GM19351 (cell line): ENCODE measurements around the gene ANKRD13B.
"Not testable (repeated sequence)": the region's sequence is repeated elsewhere in the genome, so short reads cannot be mapped to it uniquely, and the experiment has no call there.

Source experiments
- ATAC-seq: cut with Tn5 transposase; IDR thresholded peaks from one replicate; pipeline ENCODE4 v1.9.1; 2021; ENCODE audit warnings: mild to moderate bottlenecking, moderate library complexity; ENCODE audit not compliant: unreplicated experiment

Gene ANKRD13B

GRCh38 chr17:29592850-29593551, at the start of gene ANKRD13B:
Gene ANKRD13B, plus strand, starts transcription at chr17:29593132. Its CDS starts 490 bp downstream, at chr17:29593622.
- ATAC-seq: no peak

- no peak for ATAC-seq
Observed at GRCh38 chr17:29544066-29544465, 48.9 kb upstream of the ANKRD13B start.

- no peak for ATAC-seq
Observed at GRCh38 chr17:29546085-29546484, 46.8 kb upstream of the ANKRD13B start.

- no peak for ATAC-seq
Observed at GRCh38 chr17:29546830-29547229, 46.1 kb upstream of the ANKRD13B start.

- no peak for ATAC-seq
Observed at GRCh38 chr17:29549177-29549923, 43.6 kb upstream of the ANKRD13B start.

GRCh38 chr17:29555840-29556239, 37.1 kb upstream of the ANKRD13B start:
- ATAC-seq: no peak

GRCh38 chr17:29557085-29557738, 35.7 kb upstream of the ANKRD13B start:
- ATAC-seq: no peak

GRCh38 chr17:29557739-29558116, 35.2 kb upstream of the ANKRD13B start:
- ATAC-seq: no peak

GRCh38 chr17:29558139-29558538, 34.8 kb upstream of the ANKRD13B start:
- ATAC-seq: not testable (repeated sequence)

- ATAC-seq: no peak
Observed at GRCh38 chr17:29559640-29560039, 33.3 kb upstream of the ANKRD13B start.

- no peak for ATAC-seq
Observed at GRCh38 chr17:29560316-29560715, 32.6 kb upstream of the ANKRD13B start.

GRCh38 chr17:29561554-29562517, 31.1 kb upstream of the ANKRD13B start:
- ATAC-seq: no peak

GRCh38 chr17:29562615-29563014, 30.3 kb upstream of the ANKRD13B start:
- ATAC-seq: no peak

GRCh38 chr17:29563816-29564215, 29.1 kb upstream of the ANKRD13B start:
- no peak for ATAC-seq

- no peak for ATAC-seq
Observed at GRCh38 chr17:29565643-29566472, 27.1 kb upstream of the ANKRD13B start.

- ATAC-seq: no peak
Observed at GRCh38 chr17:29566473-29567303, 26.2 kb upstream of the ANKRD13B start, which contains the start of gene ABHD15. Gene ABHD15, minus strand, starts transcription at chr17:29567037. Its CDS starts 71 bp downstream, at chr17:29566966.

- ATAC-seq: no peak
Observed at GRCh38 chr17:29567304-29567553, 25.7 kb upstream of the ANKRD13B start.

GRCh38 chr17:29567554-29568330, 25.2 kb upstream of the ANKRD13B start:
- ATAC-seq: peak; percentile 40
